Activated CD8-positive, alpha-beta memory T cell treated with anti-CD3 and anti-CD28 coated beads for 36 hours (primary cell): ENCODE data around the gene ZC3H10. TPM values are rescaled to one million over a fixed set of nuclear protein-coding genes. Genes with fewer than 3 reads are reported as not detected.

Source experiments
- CTCF ChIA-PET: fragments of 350-600 bp; sonication (Branson Sonifier 250); formaldehyde crosslinking; loops from one replicate; lab custom pipeline; 2021; ENCODE audit warnings: antibody characterized with exemption; lab: Charles Lee
- POLR2A ChIA-PET: fragments of 350-600 bp; sonication (Branson Sonifier 250); formaldehyde crosslinking; loops from one replicate; lab custom pipeline; 2021; ENCODE audit warnings: antibody characterized with exemption; lab: Charles Lee
- total RNA-seq, 2 experiments: library from RNA; stranded (reverse); gene quantifications; one replicate each; pipeline ENCODE4 v1.2.3, GENCODE V29; 2021

The ZC3H10 gene
- total RNA-seq, 2 experiments from 2014 or later, result 9.8 TPM

DNA sequence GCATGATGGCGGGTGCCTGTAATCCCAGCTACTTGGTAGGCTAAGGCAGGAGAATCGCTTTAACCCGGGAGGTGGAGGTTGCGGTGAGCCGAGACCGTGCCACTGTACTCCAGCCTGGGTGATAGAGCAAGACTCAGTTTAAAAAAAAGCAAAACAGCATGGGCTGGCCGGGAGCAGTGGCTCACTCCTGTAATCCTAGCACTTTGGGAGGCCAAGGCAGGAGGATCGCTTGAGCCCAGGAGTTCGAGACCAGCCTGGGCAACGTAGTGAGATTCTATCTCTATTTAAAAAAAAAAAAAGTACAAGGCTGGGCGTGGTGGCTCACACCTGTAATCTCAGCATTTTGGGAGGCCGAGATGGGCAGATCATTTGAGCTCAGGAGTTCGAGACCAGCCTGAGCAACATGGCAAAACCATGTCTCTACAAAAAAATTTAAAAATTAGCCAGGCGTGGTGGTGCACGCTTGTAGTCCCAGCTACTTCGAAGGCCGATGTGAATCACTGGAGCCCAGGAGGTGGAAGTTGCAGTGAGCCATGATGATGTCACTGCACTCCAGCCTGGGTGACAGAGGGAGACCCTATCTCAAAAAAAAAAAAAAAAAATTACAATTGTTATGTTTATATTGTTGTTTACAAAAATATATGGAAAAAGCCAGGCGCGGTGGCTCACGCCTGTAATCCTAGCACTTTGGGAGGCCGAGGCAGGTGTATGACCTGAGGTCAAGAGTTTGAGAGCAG is 38.6 kb downstream of the ZC3H10 start:
- CTCF ChIA-PET, result interaction anchor here (0.6 to 1.3 kb wide), 5 partner anchors 25 to 195 kb away, joined by 3 to 6 read pairs (median 3); partner anchors contain the start of gene SMARCC2

DNA sequence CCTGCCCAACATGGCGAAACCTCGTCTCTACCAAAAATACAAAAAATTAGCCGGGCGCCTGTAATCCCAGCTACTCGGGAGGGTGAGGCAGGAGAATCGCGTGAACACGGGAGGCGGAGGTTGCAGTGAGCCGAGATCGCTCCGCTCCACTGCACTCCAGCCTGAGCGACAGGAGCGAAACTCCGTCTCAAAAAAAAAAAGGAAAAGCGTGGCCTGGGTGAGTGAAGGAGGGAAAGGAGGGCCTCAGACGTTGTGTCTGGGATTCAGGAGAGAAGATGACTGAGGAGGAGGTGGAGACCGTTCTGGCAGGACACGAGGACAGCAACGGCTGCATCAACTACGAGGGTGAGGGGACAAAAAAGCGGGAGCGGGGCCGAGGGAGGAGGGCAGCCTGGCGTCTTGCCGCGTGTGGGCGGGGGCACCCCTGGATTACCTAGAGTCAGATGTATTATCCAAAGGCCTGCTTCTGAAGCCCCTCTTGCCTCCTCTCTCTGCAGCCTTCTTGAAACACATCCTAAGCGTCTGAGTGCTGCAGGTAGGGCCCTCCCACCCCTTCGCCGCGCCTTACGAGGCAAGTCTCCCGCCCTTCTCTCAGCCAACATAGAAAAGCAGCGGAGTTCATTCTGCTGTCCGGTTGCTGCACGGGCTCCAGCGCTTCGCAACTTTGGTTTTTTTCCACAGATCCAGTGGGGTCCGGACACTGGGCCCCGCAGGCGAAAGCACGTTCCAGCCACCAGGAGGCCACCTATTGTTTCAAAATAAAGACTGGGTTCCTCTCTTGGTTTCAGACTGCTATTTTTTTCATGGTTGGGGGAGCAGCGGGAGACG is 39.3 kb downstream of the ZC3H10 start:
- ChIA-PET POLR2A (interaction anchor here (0.7 to 2.1 kb wide), 7 partner anchors 27 to 166 kb away, joined by 3 to 6 read pairs (median 4); partner anchors contain the start of genes ESYT1, PA2G4, SMARCC2 and ZC3H10), CTCF (interaction anchor here (1.0 kb wide), 1 partner anchor 31 kb away, joined by 5 read pairs; no protein-coding TSS in a partner anchor)

More for the DNA sequence above, 38.6 kb downstream of the ZC3H10 start:
- POLR2A ChIA-PET, result interaction anchor here (0.7 kb wide), 3 partner anchors 27 to 165 kb away, joined by 3 to 4 read pairs (median 3); no protein-coding TSS in a partner anchor

DNA sequence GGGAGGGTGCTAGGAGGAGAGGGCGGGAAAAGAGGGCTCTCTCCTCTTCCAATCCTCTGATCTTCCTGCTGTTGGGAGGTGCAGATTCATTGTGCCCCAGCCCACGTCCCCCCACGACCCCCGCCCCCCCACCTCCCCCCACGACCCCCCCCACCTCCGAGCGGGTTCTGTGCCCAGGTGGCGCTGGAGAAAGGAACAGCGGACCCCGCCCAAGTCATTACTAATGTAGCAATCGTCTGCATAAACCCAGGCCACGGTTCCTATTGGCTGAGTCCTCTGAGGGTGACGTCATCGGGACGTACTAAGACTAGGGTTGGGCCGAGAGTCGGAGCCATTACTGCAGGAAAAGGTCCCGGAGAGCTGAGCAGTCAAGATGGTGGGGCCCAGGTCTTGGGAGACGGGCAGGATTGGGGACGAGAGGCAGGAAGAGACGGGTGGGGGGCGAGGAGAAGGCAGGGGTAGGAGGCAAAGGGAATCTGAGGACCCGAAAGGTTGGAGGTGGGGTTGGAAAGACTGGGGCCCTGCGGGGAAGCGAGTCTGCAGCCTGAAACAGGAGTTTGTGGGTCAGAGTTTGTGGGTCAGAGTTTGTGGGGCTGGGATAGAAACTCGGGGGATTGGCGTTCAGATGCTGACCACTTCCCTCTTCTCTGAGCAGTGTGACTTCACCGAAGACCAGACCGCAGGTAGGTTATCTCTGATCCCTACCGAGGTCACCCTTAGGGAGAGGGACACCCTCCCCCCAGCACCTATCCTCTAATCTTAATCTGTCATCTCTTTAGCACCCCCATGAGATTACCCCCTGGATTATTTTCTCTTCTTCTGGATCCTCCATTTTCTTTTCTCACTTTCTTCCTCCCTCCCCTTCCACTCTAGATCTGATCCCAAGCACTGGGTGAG is 40.2 kb downstream of the ZC3H10 start, which contains the start of gene MYL6:
TSS of gene MYL6 (plus strand) at position 331 of the 897 bp plus-strand sequence. CDS start at position 374, 43 bp downstream.
- CTCF ChIA-PET, result interaction anchor here (1.3 to 2.0 kb wide), 2 partner anchors 31 to 38 kb away, joined by 4 to 9 read pairs; partner anchors contain the start of gene ESYT1

DNA sequence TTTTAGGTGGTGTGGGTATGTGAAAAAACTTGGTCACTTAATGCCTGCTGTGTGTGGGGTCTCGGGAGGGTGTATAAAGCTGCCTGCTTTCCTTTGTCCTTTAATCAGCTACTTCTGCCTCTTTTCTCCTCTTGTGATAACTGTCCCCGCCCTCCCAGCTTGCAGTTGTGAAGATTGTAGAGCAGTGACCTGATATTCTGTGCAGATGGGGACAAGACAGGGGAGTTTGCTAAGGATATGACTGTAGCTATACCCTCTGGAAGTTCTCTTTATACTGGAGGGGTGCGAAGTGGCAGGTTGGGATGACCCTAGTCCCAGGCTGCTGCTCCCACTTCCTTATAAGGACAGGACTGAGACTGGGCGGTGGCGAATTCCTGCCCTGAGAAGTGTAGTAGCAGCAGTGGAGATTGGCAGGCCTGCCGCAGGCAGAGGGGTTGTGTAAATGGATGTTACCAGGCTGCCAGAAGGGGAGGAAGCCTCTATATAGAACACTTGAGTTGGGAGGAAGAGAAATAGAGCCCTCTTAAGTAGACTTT is 40.9 kb downstream of the ZC3H10 start:
- ChIA-PET POLR2A (interaction anchor here (1.4 to 2.1 kb wide), 3 partner anchors 31 to 41 kb away, joined by 4 to 6 read pairs (median 4); partner anchors contain the start of genes ESYT1, SMARCC2 and ZC3H10), CTCF (interaction anchor here (0.5 to 2.0 kb wide), 6 partner anchors 15 to 39 kb away, joined by 3 to 9 read pairs (median 3); partner anchors contain the start of genes ESYT1 and SMARCC2)

More for the DNA sequence above, 40.2 kb downstream of the ZC3H10 start, which contains the start of gene MYL6:
- POLR2A ChIA-PET, result interaction anchor here (0.6 to 2.1 kb wide), 5 partner anchors 22 to 54 kb away, joined by 3 to 6 read pairs (median 4); partner anchors contain the start of genes ESYT1, PA2G4, SMARCC2 and ZC3H10

DNA sequence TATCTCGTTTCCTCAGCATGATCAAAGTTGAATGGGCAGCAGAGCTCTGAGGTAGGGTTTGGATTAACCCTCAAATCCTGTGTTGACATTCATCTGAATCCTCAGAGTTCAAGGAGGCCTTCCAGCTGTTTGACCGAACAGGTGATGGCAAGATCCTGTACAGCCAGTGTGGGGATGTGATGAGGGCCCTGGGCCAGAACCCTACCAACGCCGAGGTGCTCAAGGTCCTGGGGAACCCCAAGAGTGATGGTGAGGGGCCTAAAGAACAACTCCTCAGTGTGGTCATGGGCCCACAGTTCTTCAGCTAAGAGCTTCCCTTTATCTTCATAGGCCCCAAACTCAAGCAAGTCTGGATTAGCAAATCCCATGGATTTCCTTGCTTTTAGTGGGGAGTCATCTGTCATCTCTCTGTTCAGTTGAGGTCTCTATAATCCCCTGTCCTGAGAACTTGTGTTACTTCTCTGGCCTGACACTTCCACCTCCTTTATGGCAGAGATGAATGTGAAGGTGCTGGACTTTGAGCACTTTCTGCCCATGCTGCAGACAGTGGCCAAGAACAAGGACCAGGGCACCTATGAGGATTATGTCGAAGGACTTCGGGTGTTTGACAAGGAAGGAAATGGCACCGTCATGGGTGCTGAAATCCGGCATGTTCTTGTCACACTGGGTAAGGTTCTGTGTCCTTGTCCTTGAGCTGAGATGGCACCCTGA is 41.6 kb downstream of the ZC3H10 start:
- POLR2A ChIA-PET, result interaction anchor here (1.5 to 2.1 kb wide), 3 partner anchors 32 to 42 kb away, joined by 4 to 6 read pairs (median 4); partner anchors contain the start of genes ESYT1 and ZC3H10
- CTCF ChIA-PET, result interaction anchor here (0.5 to 2.0 kb wide), 8 partner anchors 14 to 413 kb away, joined by 3 to 9 read pairs (median 3); partner anchors contain the start of genes ESYT1 and SMARCC2

DNA sequence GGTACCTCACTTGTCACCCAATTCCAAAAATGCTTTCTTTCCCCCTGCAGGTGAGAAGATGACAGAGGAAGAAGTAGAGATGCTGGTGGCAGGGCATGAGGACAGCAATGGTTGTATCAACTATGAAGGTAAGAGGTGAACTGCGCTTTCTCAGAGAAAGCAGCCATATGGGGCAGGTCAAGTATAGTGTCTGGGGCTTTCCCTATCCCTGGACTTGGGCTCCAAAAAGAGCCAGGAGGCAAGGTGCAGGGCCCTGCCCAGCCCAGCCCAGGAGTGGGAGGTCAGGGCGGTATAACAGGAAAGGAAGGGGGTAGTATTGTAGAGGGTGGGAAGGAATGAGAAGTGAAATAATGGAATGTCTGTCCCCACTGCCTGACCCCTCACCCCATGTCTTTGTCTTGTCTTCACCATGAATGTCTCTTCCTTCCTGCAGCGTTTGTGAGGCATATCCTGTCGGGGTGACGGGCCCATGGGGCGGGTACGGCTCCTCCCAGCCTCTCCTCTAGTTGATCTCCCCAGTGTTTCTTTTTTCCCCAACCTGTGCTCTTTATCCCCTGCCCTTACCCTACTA is 42.2 kb downstream of the ZC3H10 start:
- ChIA-PET POLR2A (interaction anchor here (1.3 to 1.5 kb wide), 3 partner anchors 12 to 42 kb away, joined by 3 to 5 read pairs (median 4); partner anchors contain the start of gene ZC3H10), CTCF (interaction anchor here (0.6 to 2.0 kb wide), 5 partner anchors 14 to 413 kb away, joined by 3 to 9 read pairs (median 3); partner anchors contain the start of gene ESYT1)

DNA sequence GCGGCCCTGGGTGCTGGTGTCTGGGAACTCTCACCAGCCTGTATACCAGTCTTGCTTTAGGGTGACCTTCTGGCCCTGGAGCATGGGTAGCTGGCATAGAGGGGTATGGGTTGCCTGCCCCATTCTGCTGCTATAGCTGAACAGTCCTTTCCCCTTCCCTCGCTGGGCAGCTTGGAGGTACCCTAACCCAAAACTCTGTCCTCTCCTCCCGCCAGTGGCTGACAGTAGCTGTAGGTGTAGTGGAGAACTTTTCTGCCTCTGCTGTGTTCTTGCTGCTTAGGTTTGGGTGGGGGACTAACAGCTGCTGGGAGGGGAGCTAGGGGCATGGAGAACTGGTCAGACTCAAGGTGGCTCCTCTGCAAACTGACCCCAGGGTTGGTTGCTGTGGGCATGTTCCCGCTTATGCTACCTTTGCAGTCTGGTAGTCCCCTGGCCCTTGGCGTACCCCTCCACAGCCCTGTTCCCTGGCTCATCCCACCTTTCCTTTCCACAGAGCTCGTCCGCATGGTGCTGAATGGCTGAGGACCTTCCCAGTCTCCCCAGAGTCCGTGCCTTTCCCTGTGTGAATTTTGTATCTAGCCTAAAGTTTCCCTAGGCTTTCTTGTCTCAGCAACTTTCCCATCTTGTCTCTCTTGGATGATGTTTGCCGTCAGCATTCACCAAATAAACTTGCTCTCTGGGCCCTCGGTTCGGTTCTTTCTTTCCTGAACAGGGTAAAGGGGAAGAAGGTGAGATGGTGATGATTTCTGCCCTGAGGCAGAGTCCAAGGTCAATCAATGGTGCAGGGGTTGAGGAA is 43.0 kb downstream of the ZC3H10 start:
- ChIA-PET POLR2A (interaction anchor here (0.6 to 1.5 kb wide), 7 partner anchors 9 to 380 kb away, joined by 3 to 7 read pairs (median 4); partner anchors contain the start of genes MYL6B, RPL41 and ZC3H10), CTCF (interaction anchor here (0.6 to 2.9 kb wide), 5 partner anchors 10 to 62 kb away, joined by 3 to 8 read pairs (median 3); partner anchors contain the start of gene MYL6B)

DNA sequence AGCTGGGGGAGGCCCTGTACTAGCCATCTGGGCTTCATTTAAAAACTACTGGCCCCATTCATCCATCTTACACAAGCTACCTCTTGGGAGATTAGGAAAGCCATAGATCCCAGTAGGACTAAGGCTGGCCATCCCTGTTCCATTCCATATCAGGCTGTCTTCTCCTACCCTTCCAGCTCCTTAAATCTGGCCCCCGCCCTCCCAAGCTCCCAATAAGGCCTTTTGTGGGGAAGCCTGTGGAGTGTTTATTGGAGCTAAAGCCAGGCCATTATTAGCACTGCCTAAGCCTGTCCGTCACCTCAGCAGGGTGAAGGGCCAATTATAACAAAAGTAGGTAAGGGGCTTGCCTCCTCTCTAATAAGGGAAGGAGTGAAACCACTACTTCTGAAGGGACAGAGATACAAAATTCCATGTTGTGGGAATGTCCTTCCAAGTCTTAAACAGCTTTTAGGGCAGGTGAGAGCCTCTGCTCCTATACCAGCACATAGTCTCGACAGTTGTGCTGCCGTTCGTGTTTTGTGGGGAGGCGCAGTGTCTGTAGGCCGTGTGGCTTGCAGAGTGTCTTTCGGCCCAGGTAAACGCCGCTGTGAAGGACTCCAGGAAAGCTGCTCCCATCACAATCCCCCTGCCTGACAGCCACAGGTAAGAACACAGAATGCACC is 43.8 kb downstream of the ZC3H10 start:
- CTCF ChIA-PET, result interaction anchor here (0.9 to 2.9 kb wide), 8 partner anchors 11 to 96 kb away, joined by 3 to 9 read pairs (median 5); partner anchors contain the start of genes ANKRD52, MYL6B and SMARCC2
- POLR2A ChIA-PET, result interaction anchor here (0.6 to 1.5 kb wide), 8 partner anchors 10 to 381 kb away, joined by 3 to 7 read pairs (median 3); partner anchors contain the start of genes MYL6B and RPL41

DNA sequence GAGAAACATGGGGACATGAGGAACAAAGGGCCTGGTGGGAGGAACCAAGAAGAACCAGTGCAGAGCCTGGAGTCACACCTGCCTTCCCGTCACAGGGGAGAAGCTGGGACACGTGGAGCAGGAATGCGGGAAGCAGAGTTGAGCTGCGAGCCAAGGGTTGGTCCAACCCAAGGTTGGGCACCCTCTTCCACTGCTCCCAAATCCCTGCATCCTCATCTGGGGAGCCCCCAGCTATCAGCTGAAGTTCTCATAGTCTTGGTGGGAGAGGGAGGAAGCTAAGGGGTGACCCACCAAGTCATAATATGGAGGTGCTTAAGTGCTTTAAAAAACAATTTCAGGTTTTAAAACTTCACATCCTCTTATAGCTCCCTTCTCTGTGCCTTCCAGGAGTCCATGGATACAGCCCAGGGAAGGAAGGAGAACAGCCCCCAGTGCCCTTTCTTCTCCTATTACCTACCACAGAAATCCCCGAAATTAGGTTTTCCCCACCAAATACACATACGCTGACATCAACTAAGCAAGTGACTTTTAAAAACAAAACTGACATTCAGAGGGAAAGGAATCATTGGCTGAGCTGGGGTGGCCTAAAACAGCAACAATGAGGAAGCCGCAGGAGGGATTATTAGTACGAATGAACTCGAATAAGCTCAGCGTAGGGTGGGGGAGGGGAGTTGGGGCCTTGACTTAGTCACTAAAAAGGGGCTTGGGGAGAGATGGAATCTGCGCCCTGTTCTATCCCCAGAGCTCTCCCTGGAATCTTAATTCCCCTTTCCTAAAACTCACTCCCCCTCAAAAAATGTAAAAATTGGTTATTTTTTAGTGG is 44.6 kb downstream of the ZC3H10 start:
- POLR2A ChIA-PET, result interaction anchor here (0.6 to 1.5 kb wide), 7 partner anchors 11 to 1834 kb away, joined by 3 to 7 read pairs (median 3); partner anchors contain the start of genes ESYT1, MYL6B and ZC3H10
- CTCF ChIA-PET, result interaction anchor here (0.8 to 2.9 kb wide), 7 partner anchors 12 to 95 kb away, joined by 3 to 9 read pairs (median 7); partner anchors contain the start of genes ANKRD52, MYL6B and SMARCC2

DNA sequence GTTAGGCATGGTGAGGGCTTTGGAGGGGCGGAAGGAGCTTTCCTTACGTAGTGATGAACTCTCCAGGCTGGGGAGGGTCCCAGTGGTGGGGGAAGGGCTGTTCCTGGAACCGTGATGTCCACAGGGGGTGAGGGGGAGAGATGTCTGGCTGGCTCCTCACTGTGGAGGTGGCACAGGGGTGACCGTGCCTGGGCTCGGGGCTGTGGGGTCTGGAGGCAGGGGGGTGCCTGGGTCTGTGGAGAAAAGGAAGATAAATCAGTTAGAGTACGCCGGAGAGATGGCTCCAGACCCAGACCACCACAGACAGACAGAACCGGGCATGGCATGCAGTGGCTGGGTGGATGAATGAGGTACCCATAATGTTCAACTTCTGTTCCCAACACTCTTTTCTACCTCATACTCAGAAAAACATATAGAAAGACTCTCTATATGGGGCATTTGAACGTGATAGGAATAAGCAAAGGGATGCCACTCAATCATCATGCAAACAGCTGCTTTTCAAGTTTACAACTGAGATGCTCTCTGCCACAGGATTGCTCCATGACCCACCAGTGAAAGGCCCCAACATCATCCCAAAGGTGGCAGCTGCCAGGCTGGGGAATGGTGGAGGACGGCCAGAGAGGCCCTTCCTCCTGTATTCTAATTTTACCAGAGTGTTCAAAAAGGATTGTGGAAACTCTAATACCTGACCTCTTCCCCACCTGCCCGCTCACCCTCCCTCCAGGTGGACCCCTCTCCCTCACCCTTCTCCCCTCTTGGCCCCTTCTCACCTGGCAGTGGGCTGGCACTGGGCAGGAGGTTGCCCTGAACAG is 45.7 kb downstream of the ZC3H10 start:
- CTCF ChIA-PET, result interaction anchor here (0.8 to 2.9 kb wide), 5 partner anchors 18 to 44 kb away, joined by 3 to 9 read pairs (median 8); partner anchors contain the start of gene SMARCC2
- POLR2A ChIA-PET, result interaction anchor here (0.8 to 1.4 kb wide), 2 partner anchors 12 to 35 kb away, joined by 3 to 6 read pairs; partner anchors contain the start of gene ESYT1

DNA sequence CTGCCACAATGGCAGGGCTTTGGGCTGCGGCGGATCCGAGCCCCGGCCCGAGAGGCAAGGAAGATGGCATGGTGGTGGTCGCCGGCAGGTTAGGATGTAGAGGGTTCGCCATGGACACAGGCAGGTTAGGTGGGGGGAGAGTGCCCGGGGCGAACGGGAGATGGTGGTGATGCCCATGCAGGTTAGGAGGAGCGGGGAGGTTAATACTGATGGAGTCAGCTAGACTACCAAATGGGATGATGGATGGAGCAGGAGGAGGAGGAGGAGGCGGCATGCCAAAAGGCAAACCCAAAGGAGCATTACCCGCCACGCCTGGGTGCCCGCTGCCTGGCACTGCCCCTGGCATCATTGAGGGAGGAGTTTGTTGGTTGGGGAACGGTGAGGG is 46.3 kb downstream of the ZC3H10 start:
- CTCF ChIA-PET, result interaction anchor here (1.4 to 2.9 kb wide), 2 partner anchors 17 to 45 kb away, joined by 3 to 8 read pairs; no protein-coding TSS in a partner anchor
- POLR2A ChIA-PET, result no interaction called here

DNA sequence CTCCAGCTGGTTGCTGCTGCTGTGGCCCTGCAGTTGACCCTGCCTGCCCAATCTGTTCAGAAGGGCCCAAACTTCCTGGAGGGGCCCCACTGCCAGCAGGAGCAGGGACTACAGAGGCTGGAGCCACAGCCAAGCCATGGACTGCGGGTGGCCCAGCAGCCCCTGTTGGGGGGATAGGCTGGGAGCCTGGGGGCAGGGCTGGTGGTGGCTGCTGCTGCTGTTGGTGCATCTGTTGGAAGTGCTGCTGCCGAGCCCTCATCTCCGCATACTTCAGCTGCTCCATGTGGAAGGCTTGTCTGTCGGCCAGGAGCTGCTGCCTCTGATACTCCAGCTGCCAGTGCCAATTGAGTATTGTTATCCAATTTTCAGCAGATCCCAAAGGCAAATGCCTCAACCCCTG is 47.3 kb downstream of the ZC3H10 start:
- CTCF ChIA-PET, result interaction anchor here (1.4 kb wide), 1 partner anchor 16 kb away, joined by 3 read pairs; no protein-coding TSS in a partner anchor
- POLR2A ChIA-PET, result no interaction called here
